GM12865 (cell line): ENCODE data around the gene RETREG1.
A peak's percentile ranks its signal among the peaks of the same experiment; 100 is the strongest.

Experiments
- DNase-seq: peaks from one replicate; pipeline ENCODE4 v3.0.0; 2010; ENCODE audit warnings: low read depth
- H3K4me3 ChIP-seq: 2 replicates; pipeline ENCODE4 v1.5.1; 2011; ENCODE audit warnings: mild to moderate bottlenecking, low read depth, low read length, control low read depth
- TF ChIP-seq, protein P1 (sequence below): IDR thresholded peaks from 2 replicates; pipeline ENCODE4 v1.5.1; 2011; ENCODE audit warnings: low read length, control low read depth, low read depth, inconsistent platforms; ENCODE audit not compliant: insufficient read depth; ENCODE audit errors: missing control alignments

RETREG1 gene

DNA sequence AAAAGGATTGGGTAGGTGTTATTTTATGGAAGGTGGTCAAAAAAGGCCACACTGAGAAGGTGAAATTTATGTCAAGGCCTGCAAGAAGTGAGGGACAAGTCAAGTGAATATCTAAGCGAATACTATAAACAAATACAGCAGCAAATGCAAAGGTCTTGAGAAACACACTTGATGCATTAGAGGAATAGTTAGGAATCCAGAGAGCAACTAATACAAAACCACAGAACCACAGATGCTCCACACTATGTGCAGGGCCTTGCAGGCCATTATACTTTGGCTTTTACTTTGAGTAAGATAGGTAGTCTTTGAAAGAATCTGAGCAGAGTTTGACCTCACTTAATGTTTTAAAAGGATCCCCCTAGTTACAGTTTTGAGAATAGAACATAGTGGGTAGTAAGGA, 155.8 kb downstream of the RETREG1 start:
- no peak overlapping the region for H3K4me3 ChIP-seq

DNA sequence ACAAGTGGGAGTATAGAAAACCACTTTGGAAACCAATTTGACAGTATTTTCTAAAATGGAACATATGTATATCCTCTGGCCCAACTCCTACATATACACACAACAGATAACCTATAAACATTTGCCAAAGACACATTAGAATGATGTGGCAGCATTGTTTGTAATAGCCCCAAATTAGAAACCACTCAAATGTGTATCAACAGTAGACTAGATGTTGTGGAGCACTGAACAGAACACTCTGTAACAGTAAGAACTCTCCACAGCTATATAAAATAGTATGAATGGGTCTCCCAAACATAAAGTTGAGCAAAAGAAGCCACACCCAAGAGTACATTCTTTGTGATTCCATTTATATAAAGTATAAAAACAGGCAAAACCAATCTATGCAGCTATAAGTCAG, 157.3 kb downstream of the RETREG1 start:
- TF ChIP-seq, protein P1, sequence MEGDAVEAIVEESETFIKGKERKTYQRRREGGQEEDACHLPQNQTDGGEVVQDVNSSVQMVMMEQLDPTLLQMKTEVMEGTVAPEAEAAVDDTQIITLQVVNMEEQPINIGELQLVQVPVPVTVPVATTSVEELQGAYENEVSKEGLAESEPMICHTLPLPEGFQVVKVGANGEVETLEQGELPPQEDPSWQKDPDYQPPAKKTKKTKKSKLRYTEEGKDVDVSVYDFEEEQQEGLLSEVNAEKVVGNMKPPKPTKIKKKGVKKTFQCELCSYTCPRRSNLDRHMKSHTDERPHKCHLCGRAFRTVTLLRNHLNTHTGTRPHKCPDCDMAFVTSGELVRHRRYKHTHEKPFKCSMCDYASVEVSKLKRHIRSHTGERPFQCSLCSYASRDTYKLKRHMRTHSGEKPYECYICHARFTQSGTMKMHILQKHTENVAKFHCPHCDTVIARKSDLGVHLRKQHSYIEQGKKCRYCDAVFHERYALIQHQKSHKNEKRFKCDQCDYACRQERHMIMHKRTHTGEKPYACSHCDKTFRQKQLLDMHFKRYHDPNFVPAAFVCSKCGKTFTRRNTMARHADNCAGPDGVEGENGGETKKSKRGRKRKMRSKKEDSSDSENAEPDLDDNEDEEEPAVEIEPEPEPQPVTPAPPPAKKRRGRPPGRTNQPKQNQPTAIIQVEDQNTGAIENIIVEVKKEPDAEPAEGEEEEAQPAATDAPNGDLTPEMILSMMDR, result no peak
- no peak for DNase-seq
- H3K4me3 ChIP-seq, result no peak overlapping the region

More for the DNA sequence above, 155.8 kb downstream of the RETREG1 start:
- TF ChIP-seq, protein P1, result no peak
- DNase-seq, result no peak

DNA sequence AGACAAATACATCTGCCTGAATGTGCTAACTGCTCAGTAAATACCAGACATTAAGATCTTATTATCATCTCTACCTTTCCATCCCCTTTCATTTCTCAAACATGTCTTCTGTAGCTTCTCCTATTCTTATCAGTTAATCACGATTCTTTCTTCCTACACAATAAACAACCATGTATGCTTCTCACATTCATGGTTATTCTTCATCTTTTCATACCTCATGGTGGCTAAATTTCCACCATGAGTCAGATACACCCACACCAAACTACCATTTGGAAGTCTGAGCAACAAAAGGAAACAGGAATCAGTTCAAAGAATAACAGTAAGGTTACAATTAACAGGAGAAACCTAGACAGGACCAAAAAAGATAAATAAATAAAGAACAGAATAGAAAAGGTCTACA, 158.9 kb downstream of the RETREG1 start:
- TF ChIP-seq, protein P1, result no peak
- H3K4me3 ChIP-seq, result no peak overlapping the region
- DNase-seq, result no peak

DNA sequence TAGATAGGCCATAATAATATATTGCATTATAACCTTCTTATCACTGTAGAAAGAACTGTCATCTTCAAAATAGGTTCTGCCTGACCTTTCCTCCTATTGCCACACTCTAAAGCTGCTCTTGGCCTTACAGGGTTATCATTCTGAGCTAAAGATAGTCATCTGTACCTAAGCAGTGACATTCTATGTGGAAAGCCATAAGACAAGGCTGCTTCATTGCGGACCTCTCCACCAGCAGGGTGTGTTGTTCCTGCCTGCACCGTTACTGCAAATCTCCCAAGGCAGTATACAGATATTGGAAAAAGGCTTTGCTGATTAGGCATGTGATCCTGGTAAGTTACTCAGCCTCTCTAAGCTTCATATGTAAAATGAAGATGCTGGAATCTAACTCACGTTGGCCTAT, 159.3 kb downstream of the RETREG1 start:
- no peak overlapping the region for H3K4me3 ChIP-seq
- DNase-seq, result no peak
- TF ChIP-seq, protein P1, result no peak

DNA sequence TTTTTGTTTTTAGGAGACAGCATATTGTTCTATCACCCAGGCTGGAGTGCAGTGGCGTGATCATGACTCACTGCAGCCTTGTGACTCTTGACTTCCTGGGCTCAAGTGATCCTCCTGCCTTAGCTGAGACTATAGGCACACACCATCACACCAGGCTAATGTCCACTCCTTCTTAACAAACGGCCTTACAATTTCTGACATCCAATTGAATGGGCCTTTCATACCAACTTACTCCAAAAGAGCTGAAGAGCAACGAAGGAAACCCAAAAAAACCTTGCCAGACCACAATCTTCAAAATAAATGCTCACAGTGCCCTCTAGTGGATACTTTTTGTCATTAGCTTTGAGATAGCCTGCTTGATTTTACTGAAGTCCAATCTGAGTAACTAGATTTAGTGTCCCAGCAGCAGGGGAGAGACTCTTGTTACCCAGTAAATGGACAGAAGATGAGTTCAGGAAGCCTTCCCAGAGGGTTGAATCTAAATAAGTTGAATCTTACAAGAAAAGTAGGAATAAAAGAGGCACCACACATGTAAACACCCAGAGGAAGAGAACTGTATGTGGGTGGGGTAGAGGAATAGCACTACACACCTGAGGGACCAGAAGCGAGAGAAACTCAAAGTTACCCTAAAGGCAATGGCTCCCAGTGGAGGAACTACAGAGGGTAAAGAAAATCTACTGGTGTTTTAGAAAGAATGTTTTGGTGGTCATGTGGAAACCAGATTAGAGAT, 160.5 kb downstream of the RETREG1 start:
- TF ChIP-seq, protein P1, result peak; percentile 45
- H3K4me3 ChIP-seq, result no peak overlapping the region
- DNase-seq, result peak; percentile 75

DNA sequence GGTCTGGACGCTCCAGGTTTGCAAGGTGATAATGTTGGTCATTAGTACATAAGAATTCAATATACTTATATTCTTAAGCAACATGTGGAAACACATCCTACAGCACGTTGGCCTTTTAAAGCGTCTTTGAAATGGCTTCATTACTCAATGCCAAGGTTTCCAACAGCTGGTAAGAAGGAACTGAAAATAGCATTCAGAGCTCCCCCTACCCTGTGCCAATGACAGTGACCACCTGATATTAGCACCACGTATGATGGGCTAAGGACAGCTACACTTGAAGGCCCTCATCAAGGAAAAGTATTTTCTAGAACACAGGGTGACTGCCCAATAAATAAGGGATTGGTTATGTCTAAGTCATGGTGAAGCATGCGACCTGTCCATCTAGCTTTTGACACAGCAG, 161.1 kb downstream of the RETREG1 start:
- no peak for DNase-seq
- no peak overlapping the region for H3K4me3 ChIP-seq
- TF ChIP-seq, protein P1, result no peak

DNA sequence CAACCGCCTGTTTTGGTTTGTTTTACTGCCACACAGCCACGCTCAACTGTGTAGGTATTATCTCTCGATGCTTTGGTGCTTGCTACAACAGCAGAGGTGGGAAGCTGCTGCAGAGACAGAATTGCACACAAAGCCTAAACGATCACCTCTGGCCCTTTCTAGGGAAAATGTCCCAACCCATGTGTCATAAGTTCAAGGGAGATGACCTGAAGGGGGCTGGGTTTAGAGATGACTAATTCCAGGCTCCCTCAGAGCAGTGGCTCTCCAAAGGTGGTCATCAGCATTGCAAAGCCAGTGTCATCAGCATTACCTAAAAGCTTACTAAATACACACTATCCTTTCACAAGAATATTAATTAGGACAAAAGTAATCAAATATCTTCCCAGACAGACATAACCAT, 162.1 kb downstream of the RETREG1 start:
- no peak for DNase-seq
- TF ChIP-seq, protein P1, result no peak
- no peak overlapping the region for H3K4me3 ChIP-seq
